WI38 (cell line): Measurements from ENCODE around the gene SOWAHB.
A peak's percentile ranks its signal among the peaks of the same experiment; 100 is the strongest.

Source experiments
- H3K4me3 ChIP-seq: 2 replicates; pipeline ENCODE4 v1.5.1; 2011; ENCODE audit warnings: low read depth, mild to moderate bottlenecking, control low read depth, low read length
- CTCF ChIP-seq: IDR thresholded peaks from 2 replicates; pipeline ENCODE4 v1.5.1; 2012; ENCODE audit warnings: low read depth, mild to moderate bottlenecking, control low read depth, low read length

SOWAHB gene

GRCh38 chr4:76904646-76905190 lies 6.8 kb upstream of the SOWAHB start:
- no peak for TF ChIP-seq CTCF
- no peak overlapping the region for H3K4me3 ChIP-seq

- H3K4me3 ChIP-seq: no peak overlapping the region
- no peak for TF ChIP-seq CTCF
Observed at GRCh38 chr4:76902233-76902890, 4.4 kb upstream of the SOWAHB start.

- TF ChIP-seq CTCF: no peak
- no peak overlapping the region for H3K4me3 ChIP-seq
Observed at GRCh38 chr4:76898949-76899645, 1.2 kb upstream of the SOWAHB start.

GRCh38 chr4:76898385-76898692 lies 395 bp upstream of the SOWAHB start:
- no peak for TF ChIP-seq CTCF
- H3K4me3 ChIP-seq: no peak overlapping the region

- peak overlapping the region; percentile 51 for H3K4me3 ChIP-seq
- no peak for TF ChIP-seq CTCF
Observed at GRCh38 chr4:76896614-76897535, 1.1 kb downstream of the SOWAHB start.

GRCh38 chr4:76896048-76896447 lies 1.9 kb downstream of the SOWAHB start:
- no peak overlapping the region for H3K4me3 ChIP-seq
- no peak for TF ChIP-seq CTCF
